Measurements from ENCODE around the gene EIPR1.
"Not testable (repeated sequence)": the region's sequence is repeated elsewhere in the genome, so short reads cannot be mapped to it uniquely, and the experiment has no call there.

Gene EIPR1

GRCh38 chr2:3180909-3181221 is 196.8 kb downstream of the EIPR1 start:
- not testable (repeated sequence) for H3K36me3 ChIP-seq (ENCODE audit: control insufficient read depth, insufficient read depth, low read length); H3K4me1 ChIP-seq (ENCODE audit: control insufficient read depth, insufficient read depth, low read length, poor library complexity, severe bottlenecking); H3K9me3 ChIP-seq (ENCODE audit: control insufficient read depth, low read length); H3K27ac ChIP-seq (ENCODE audit: low read depth, low read length, severe bottlenecking); H3K4me3 ChIP-seq (ENCODE audit: extremely low read depth, insufficient read depth, low read length, poor library complexity, severe bottlenecking)
- 82 to 83% methylated on average over 30 of the region's 30 CpGs for WGBS, 2 experiments (ENCODE audit: insufficient coverage in 2 of 2)

- H3K27ac ChIP-seq (ENCODE audit: low read depth, low read length, severe bottlenecking), result no peak overlapping the region
- H3K4me3 ChIP-seq (ENCODE audit: extremely low read depth, insufficient read depth, low read length, poor library complexity, severe bottlenecking), result no peak overlapping the region
- no peaks in the 10 kb centered on the region for H3K4me1 ChIP-seq (ENCODE audit: control insufficient read depth, insufficient read depth, low read length, poor library complexity, severe bottlenecking)
- whole genome bisulfite sequencing, 2 experiments (ENCODE audit: insufficient coverage in 2 of 2), result 85 to 86% methylated on average over 48 to 49 of the region's 50 CpGs
- H3K9me3 ChIP-seq (ENCODE audit: control insufficient read depth, low read length), result no peaks in the 10 kb centered on the region
- no peaks in the 10 kb centered on the region for H3K36me3 ChIP-seq (ENCODE audit: control insufficient read depth, insufficient read depth, low read length)
Observed at GRCh38 chr2:3180082-3180908, 197.3 kb downstream of the EIPR1 start.

DNA sequence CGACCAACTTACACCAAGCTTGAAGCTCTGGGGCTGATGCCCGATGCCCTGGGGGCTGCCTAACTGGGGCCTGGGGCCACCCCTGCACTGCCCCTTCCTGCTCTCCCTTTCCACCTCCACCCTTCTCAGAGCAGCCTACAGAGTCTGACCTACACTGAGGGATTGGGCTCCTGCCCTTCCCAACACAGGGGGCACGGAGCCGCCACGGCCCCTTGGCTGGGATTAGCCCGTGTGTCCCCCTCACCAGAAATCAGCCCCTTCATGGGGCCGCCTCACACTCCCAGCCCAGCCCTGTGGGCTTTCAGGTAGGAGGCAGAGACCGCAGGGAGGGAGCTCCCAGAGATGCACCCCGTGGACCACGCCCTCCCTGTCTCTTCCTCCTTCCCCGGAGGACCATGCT is 198.0 kb downstream of the EIPR1 start:
- WGBS, 2 experiments (ENCODE audit: insufficient coverage in 2 of 2), result 86 to 89% methylated on average over 11 of the region's 11 CpGs
- Histone ChIP-seq H3K4me1 (ENCODE audit: control insufficient read depth, insufficient read depth, low read length, poor library complexity, severe bottlenecking) (no peaks in the 10 kb centered on the region), H3K9me3 (ENCODE audit: control insufficient read depth, low read length) (no peaks in the 10 kb centered on the region), H3K4me3 (ENCODE audit: extremely low read depth, insufficient read depth, low read length, poor library complexity, severe bottlenecking) (no peak overlapping the region), H3K27ac (ENCODE audit: low read depth, low read length, severe bottlenecking) (no peak overlapping the region), H3K36me3 (ENCODE audit: control insufficient read depth, insufficient read depth, low read length) (no peaks in the 10 kb centered on the region)

- Histone ChIP-seq H3K4me1 (ENCODE audit: control insufficient read depth, insufficient read depth, low read length, poor library complexity, severe bottlenecking) (no peaks in the 10 kb centered on the region), H3K36me3 (ENCODE audit: control insufficient read depth, insufficient read depth, low read length) (no peaks in the 10 kb centered on the region), H3K4me3 (ENCODE audit: extremely low read depth, insufficient read depth, low read length, poor library complexity, severe bottlenecking) (no peak overlapping the region), H3K27ac (ENCODE audit: low read depth, low read length, severe bottlenecking) (no peak overlapping the region), H3K9me3 (ENCODE audit: control insufficient read depth, low read length) (no peaks in the 10 kb centered on the region)
- 74 to 82% methylated on average over 13 to 17 of the region's 17 CpGs for WGBS, 2 experiments (ENCODE audit: insufficient coverage in 2 of 2)
Observed at GRCh38 chr2:3179208-3179607, 198.4 kb downstream of the EIPR1 start.

DNA sequence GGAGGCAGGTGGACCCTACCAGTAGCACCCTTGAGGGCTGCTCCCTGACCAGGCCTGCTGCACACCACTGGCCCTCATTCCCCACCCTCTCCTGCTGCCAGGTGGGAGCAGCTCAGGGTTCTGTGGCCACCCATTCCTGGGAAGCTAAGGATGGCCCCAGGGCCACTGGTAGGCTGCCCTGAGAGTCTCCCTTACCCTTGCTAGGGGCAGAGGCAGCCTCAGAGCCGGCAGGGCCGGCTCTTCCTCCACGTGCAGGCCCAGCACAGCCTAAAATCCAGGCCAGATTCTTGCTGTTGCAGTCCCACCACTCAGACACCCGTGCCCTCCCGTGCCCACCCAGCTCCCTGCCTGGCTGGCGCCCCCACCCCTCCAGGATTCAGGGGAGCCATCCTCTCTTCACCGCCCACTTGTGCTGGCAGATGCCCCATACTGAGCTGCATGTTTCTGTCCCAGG is 199.0 kb downstream of the EIPR1 start:
- Histone ChIP-seq H3K4me1 (ENCODE audit: control insufficient read depth, insufficient read depth, low read length, poor library complexity, severe bottlenecking) (no peaks in the 10 kb centered on the region), H3K4me3 (ENCODE audit: extremely low read depth, insufficient read depth, low read length, poor library complexity, severe bottlenecking) (no peak overlapping the region), H3K9me3 (ENCODE audit: control insufficient read depth, low read length) (no peaks in the 10 kb centered on the region), H3K27ac (ENCODE audit: low read depth, low read length, severe bottlenecking) (no peak overlapping the region), H3K36me3 (ENCODE audit: control insufficient read depth, insufficient read depth, low read length) (no peaks in the 10 kb centered on the region)
- WGBS, 2 experiments (ENCODE audit: insufficient coverage in 2 of 2), result 90 to 97% methylated on average over 5 to 7 of the region's 7 CpGs

GRCh38 chr2:3177891-3178577 is 199.6 kb downstream of the EIPR1 start:
- no peaks in the 10 kb centered on the region for H3K9me3 ChIP-seq (ENCODE audit: control insufficient read depth, low read length)
- 90 to 98% methylated on average over 9 of the region's 10 CpGs for WGBS, 2 experiments (ENCODE audit: insufficient coverage in 2 of 2)
- no peaks in the 10 kb centered on the region for H3K4me1 ChIP-seq (ENCODE audit: control insufficient read depth, insufficient read depth, low read length, poor library complexity, severe bottlenecking)
- no peaks in the 10 kb centered on the region for H3K36me3 ChIP-seq (ENCODE audit: control insufficient read depth, insufficient read depth, low read length)
- no peak overlapping the region for H3K27ac ChIP-seq (ENCODE audit: low read depth, low read length, severe bottlenecking)
- H3K4me3 ChIP-seq (ENCODE audit: extremely low read depth, insufficient read depth, low read length, poor library complexity, severe bottlenecking), result no peak overlapping the region

- no peaks in the 10 kb centered on the region for H3K9me3 ChIP-seq (ENCODE audit: control insufficient read depth, low read length)
- H3K4me3 ChIP-seq (ENCODE audit: extremely low read depth, insufficient read depth, low read length, poor library complexity, severe bottlenecking), result no peak overlapping the region
- peaks cover 4% of the 10 kb centered on the region for H3K36me3 ChIP-seq (ENCODE audit: control insufficient read depth, insufficient read depth, low read length)
- H3K27ac ChIP-seq (ENCODE audit: low read depth, low read length, severe bottlenecking), result no peak overlapping the region
- no peaks in the 10 kb centered on the region for H3K4me1 ChIP-seq (ENCODE audit: control insufficient read depth, insufficient read depth, low read length, poor library complexity, severe bottlenecking)
- 95 to 99% methylated on average over 22 to 24 of the region's 25 CpGs for WGBS, 2 experiments (ENCODE audit: insufficient coverage in 2 of 2)
Observed at GRCh38 chr2:3176869-3177255, 200.8 kb downstream of the EIPR1 start.

GRCh38 chr2:3176071-3176868 is 201.3 kb downstream of the EIPR1 start:
- no peaks in the 10 kb centered on the region for H3K9me3 ChIP-seq (ENCODE audit: control insufficient read depth, low read length)
- WGBS, 2 experiments (ENCODE audit: insufficient coverage in 2 of 2), result 92 to 93% methylated on average over 23 of the region's 23 CpGs
- H3K36me3 ChIP-seq (ENCODE audit: control insufficient read depth, insufficient read depth, low read length), result peaks cover 4% of the 10 kb centered on the region
- H3K4me3 ChIP-seq (ENCODE audit: extremely low read depth, insufficient read depth, low read length, poor library complexity, severe bottlenecking), result no peak overlapping the region
- no peak overlapping the region for H3K27ac ChIP-seq (ENCODE audit: low read depth, low read length, severe bottlenecking)
- no peaks in the 10 kb centered on the region for H3K4me1 ChIP-seq (ENCODE audit: control insufficient read depth, insufficient read depth, low read length, poor library complexity, severe bottlenecking)

DNA sequence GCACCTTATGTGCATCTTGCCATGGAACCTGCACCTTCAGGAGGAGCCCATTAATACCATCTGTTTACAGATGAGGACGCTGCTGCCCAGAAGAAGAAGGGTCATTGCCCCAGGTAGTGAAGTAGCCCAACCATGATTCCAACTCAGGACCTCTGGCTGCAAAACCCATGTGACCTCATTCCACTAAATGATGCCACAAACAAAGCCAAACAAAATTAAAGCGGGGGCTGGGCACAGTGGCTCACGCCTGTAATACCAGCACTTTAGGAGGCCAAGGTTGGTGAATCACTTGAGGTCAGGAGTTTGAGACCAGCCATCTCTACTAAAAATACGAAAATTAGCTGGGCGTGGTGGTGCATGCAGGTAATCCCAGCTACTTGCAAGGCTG is 202.1 kb downstream of the EIPR1 start:
- Histone ChIP-seq H3K9me3 (ENCODE audit: control insufficient read depth, low read length) (no peaks in the 10 kb centered on the region), H3K4me1 (ENCODE audit: control insufficient read depth, insufficient read depth, low read length, poor library complexity, severe bottlenecking) (no peaks in the 10 kb centered on the region), H3K4me3 (ENCODE audit: extremely low read depth, insufficient read depth, low read length, poor library complexity, severe bottlenecking) (no peak overlapping the region), H3K27ac (ENCODE audit: low read depth, low read length, severe bottlenecking) (no peak overlapping the region), H3K36me3 (ENCODE audit: control insufficient read depth, insufficient read depth, low read length) (peaks cover 6% of the 10 kb centered on the region)
- WGBS, 2 experiments (ENCODE audit: insufficient coverage in 2 of 2), result 87 to 94% methylated on average over 5 of the region's 5 CpGs

GRCh38 chr2:3174626-3175567 is 202.7 kb downstream of the EIPR1 start:
- WGBS, 2 experiments (ENCODE audit: insufficient coverage in 2 of 2), result 91 to 94% methylated on average over 22 to 25 of the region's 26 CpGs
- no peaks in the 10 kb centered on the region for H3K9me3 ChIP-seq (ENCODE audit: control insufficient read depth, low read length)
- no peak overlapping the region for H3K27ac ChIP-seq (ENCODE audit: low read depth, low read length, severe bottlenecking)
- H3K36me3 ChIP-seq (ENCODE audit: control insufficient read depth, insufficient read depth, low read length), result peaks cover 6% of the 10 kb centered on the region
- no peak overlapping the region for H3K4me3 ChIP-seq (ENCODE audit: extremely low read depth, insufficient read depth, low read length, poor library complexity, severe bottlenecking)
- H3K4me1 ChIP-seq (ENCODE audit: control insufficient read depth, insufficient read depth, low read length, poor library complexity, severe bottlenecking), result no peaks in the 10 kb centered on the region

Data from mesodermal cell (in vitro differentiated cells).